Adrenal gland (tissue), 12 donors: ENCODE measurements around the gene INTS1. TPM values are rescaled to one million over a fixed set of nuclear protein-coding genes. Genes with fewer than 3 reads are reported as not detected.

Experiments used
- DNase-seq, 7 donors: peaks; one replicate each; pipeline ENCODE4 v3.0.0-alpha.2; 2019 to 2020
- H3K27ac ChIP-seq, 5 donors: fragments of 200-600 bp; sonication (generic) in 4 of 5; 1 replicate in 3 of 5; 2 replicates in 2 of 5; pipeline versions ENCODE4 v1.5.1 to v1.8.0; 2016 to 2020; ENCODE audit warnings: mild to moderate bottlenecking in 1 of 5
- H3K27me3 ChIP-seq: fragments of 200-600 bp; 2 replicates; pipeline ENCODE4 v1.8.0; 2021
- H3K36me3 ChIP-seq, 2 donors: fragments of 200-600 bp; replicated peaks in 1 of 2; 1 replicate in 1 of 2; 2 replicates in 1 of 2; pipeline versions ENCODE4 v1.5.1 to v1.8.0; 2018 to 2022
- H3K4me1 ChIP-seq, 2 donors: fragments of 200-600 bp; replicated peaks in 1 of 2; 1 replicate in 1 of 2; 2 replicates in 1 of 2; pipeline versions ENCODE4 v1.5.1 to v1.8.0; 2018 to 2021
- H3K4me3 ChIP-seq, 4 donors: fragments of 200-600 bp; sonication (generic) in 3 of 4; one replicate each; pipeline ENCODE4 v1.5.1; 2016 to 2018
- H3K9me3 ChIP-seq, 3 donors: fragments of 200-600 bp; sonication (generic) in 1 of 3; replicated peaks in 1 of 3; 1 replicate in 2 of 3; 2 replicates in 1 of 3; pipeline versions ENCODE4 v1.5.1 to v1.8.0; 2016 to 2021
- POLR2A ChIP-seq, 2 donors: fragments of 450-650 bp; IDR thresholded peaks; one replicate each; pipeline ENCODE4 v1.6.1; 2017; ENCODE audit warnings: antibody characterized with exemption in 2 of 2, mild to moderate bottlenecking in 2 of 2, moderate library complexity in 1 of 2
- WGBS, 4 donors: extraction: QIAGEN DNeasy Blood & Tissue Kit in 2 of 4; methylation state at CpG; one replicate each; pipeline versions ENCODE4 v1.1.5 to v1.1.7; 2013 to 2017; 5-methylcytosine and 5-hydroxymethylcytosine counted together
- intact Hi-C, 2 donors: fragments of 100-400 bp; cut with DNase I; formaldehyde crosslinking; loops; one replicate each; pipeline versions ENCODE4 v1.14.1 to v1.15.0; 2022 to 2023
- polyA plus RNA-seq, 3 donors: library from polyadenylated mRNA; stranded (reverse); fragments of 200-250 nt in 2 of 3; fragments of 350-450 nt in 1 of 3; fragmentation: Illumina TruSeq in 1 of 3; extraction: RNeasy Lipid Tissue Mini Kit (QIAGEN cat#74804) in 1 of 3; gene quantifications; one replicate each; pipeline ENCODE4 v1.2.3, GENCODE V29; 2013 to 2014
- total RNA-seq, 9 donors: library from RNA; depleted of rRNA in 4 of 9; stranded (reverse); fragments of >200 nt in 4 of 9; fragments of 120-200 nt in 1 of 9; fragmentation: NEBNext Ultra II Directional in 1 of 9; extraction: Animal tissue kit (Norgen Biotek cat#: 25700) in 1 of 9; gene quantifications; one replicate each; pipeline versions ENCODE4 v1.1.0 to v1.2.4, GENCODE V29; 2013 to 2023
- TF ChIP-seq, protein P1 (sequence below), 6 experiments: fragments of 450-650 bp in 4 of 6; fragments of 200-600 bp in 2 of 6; sonication (generic) in 1 of 6; IDR thresholded peaks; 1 replicate in 5 of 6; 2 replicates in 1 of 6; pipeline versions ENCODE4 v1.5.1 to v1.8.0; 2016 to 2021; ENCODE audit warnings: antibody characterized with exemption in 6 of 6, mild to moderate bottlenecking in 2 of 6, moderate library complexity in 1 of 6
- donor health status: healthy with polysubstance abuse.
- donor health status: Bipolar disorder and iron deficiency.
- donor health status: DM: yes; HTN: yes; CAD: no.
- donor health status: DM: no; HTN: no; CAD: no.
- donor health status: DM: no; HTN: no; CAD: no.
- donor health status: DM: yes; HTN: yes; CAD: no.

INTS1 gene
- total and polyA plus RNA-seq, 12 donors, result 4.7 to 152 (median 72.8) TPM

DNA sequence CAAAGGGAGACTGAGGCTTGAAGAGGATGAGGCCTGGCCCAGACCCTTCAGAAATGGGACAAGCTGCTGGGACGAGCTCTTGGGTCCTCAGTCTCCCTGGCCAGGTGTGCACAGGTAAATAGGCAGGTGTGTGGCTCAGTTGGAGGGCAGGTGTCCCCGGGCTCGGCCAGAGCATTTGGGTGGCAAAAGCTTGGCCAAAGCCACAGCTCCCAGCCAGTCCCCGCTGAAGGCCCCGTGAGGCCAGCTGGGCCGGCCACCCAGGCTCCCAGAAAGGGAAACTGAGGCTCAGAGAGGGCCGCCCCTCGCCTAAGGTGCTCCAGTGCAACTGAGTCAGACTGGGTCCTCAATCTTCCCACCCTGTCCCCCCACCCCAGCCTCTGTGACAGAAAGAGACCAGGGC lies 82.2 kb downstream of the INTS1 start:
- H3K27me3 ChIP-seq, result peaks cover 8% of the 10 kb centered on the region

DNA sequence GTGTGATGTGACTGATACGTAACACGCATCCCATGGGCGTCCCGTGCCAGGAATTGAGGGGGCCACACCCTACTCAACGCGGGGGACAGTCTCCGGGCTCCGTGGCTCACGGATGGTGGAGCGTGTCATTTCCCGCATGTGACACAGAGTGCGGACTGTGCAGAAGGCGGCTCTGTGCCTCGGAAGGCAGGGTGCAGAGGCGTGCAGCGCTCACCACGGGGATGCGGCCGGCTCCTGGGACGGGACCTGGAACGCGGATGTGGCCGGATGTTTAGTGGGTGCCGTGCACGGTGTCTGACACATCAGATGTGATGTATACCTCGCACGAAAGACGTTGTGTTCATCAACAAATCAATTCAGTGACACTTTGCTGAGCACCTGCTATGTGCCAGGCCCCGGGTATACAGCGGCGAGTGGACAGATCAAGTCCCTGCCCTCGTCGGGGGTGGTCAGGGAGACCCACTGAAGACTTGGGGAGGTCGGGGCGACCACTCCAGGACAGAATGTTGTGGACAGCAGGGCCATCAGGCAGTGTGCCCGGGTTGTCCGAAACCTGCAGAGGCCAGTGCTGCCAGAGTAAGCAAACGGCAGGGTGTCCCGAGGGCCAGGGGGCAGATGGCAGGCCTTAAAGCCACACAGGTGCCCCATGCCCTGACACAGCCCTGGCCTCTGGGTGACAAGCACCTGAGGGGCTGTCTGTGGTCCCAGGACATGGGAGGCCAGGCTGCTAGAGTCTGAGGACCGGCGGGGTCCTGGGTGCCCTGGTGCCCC lies 83.0 kb downstream of the INTS1 start:
- H3K36me3 ChIP-seq, result no peaks in the 10 kb centered on the region
- intact Hi-C loops, result no loop called here
- no peak for DNase-seq
- H3K4me1 ChIP-seq, result no peaks in the 10 kb centered on the region
- H3K27me3 ChIP-seq, result peaks cover 8% of the 10 kb centered on the region
- H3K9me3 ChIP-seq, result no peaks in the 10 kb centered on the region
- no peak overlapping the region for H3K27ac ChIP-seq
- TF ChIP-seq POLR2A (IDR thresholded peaks at IDR 0.05), result no peak
- TF ChIP-seq, protein P1, sequence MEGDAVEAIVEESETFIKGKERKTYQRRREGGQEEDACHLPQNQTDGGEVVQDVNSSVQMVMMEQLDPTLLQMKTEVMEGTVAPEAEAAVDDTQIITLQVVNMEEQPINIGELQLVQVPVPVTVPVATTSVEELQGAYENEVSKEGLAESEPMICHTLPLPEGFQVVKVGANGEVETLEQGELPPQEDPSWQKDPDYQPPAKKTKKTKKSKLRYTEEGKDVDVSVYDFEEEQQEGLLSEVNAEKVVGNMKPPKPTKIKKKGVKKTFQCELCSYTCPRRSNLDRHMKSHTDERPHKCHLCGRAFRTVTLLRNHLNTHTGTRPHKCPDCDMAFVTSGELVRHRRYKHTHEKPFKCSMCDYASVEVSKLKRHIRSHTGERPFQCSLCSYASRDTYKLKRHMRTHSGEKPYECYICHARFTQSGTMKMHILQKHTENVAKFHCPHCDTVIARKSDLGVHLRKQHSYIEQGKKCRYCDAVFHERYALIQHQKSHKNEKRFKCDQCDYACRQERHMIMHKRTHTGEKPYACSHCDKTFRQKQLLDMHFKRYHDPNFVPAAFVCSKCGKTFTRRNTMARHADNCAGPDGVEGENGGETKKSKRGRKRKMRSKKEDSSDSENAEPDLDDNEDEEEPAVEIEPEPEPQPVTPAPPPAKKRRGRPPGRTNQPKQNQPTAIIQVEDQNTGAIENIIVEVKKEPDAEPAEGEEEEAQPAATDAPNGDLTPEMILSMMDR (IDR thresholded peaks at IDR 0.05), result no peak
- 80 to 89% (median 83%) methylated on average over 35 to 41 of the region's 41 CpGs for WGBS, 4 donors
- no peak overlapping the region for H3K4me3 ChIP-seq

More for the DNA sequence above, 82.2 kb downstream of the INTS1 start:
- 78 to 92% methylated on average over 8 of the region's 8 CpGs; no CpG with 5 or more reads in 2 of the 4 donors for WGBS, 4 donors
- intact Hi-C loops, result no loop called here
- no peaks in the 10 kb centered on the region for H3K36me3 ChIP-seq
- no peak for TF ChIP-seq POLR2A (IDR thresholded peaks at IDR 0.05)
- TF ChIP-seq, protein P1 (IDR thresholded peaks at IDR 0.05), result no peak
- H3K4me3 ChIP-seq, result no peak overlapping the region
- H3K9me3 ChIP-seq, result no peaks in the 10 kb centered on the region
- H3K27ac ChIP-seq, result no peak overlapping the region
- DNase-seq, result no peak
- H3K4me1 ChIP-seq, result no peaks in the 10 kb centered on the region

Other genes starting within 250 kb of the INTS1 start
- 100 to 1,000 TPM in 2 of 9 donors, 10 to 100 TPM in 6, 1 to 10 TPM in 1; 8.8 to 174 (median 60.3) TPM for gene MICALL2, start 44.9 kb downstream of the INTS1 start, total RNA-seq
- 1,000 to 10,000 TPM in 1 of 3 donors, 100 to 1,000 TPM in 1, 1 to 10 TPM in 1; 7.9 to 1,057 (median 368) TPM for gene MICALL2, start 44.9 kb downstream of the INTS1 start, polyA plus RNA-seq
- gene MAFK, start 26.3 kb upstream of the INTS1 start, total RNA-seq, result 10 to 100 TPM; 10.1 to 34.1 (median 19.4) TPM
- 10 to 100 TPM in 2 of 3 donors, 1 to 10 TPM in 1; 1.5 to 72.2 (median 37.6) TPM for gene MAFK, start 26.3 kb upstream of the INTS1 start, polyA plus RNA-seq
- gene TMEM184A, start 51.8 kb upstream of the INTS1 start, total RNA-seq, result 1 to 10 TPM in 2 of 9 donors, under 1 TPM in 6, not detected in 1; 0.06 to 1.3 (median 0.57) TPM
- gene TMEM184A, start 51.8 kb upstream of the INTS1 start, polyA plus RNA-seq, result 1 to 10 TPM in 2 of 3 donors, not detected in 1; 1.2 to 2.1 TPM
- gene PSMG3, start 65.6 kb upstream of the INTS1 start, total RNA-seq, result 10 to 100 TPM; 19.1 to 64.3 (median 26.1) TPM
- gene PSMG3, start 65.6 kb upstream of the INTS1 start, polyA plus RNA-seq, result 10 to 100 TPM; 17.3 to 82.7 (median 68.4) TPM
- 1 to 10 TPM in 4 of 9 donors, under 1 TPM in 5; 0.24 to 2.8 (median 0.92) TPM for gene ELFN1, start 165.9 kb upstream of the INTS1 start, total RNA-seq
- gene ELFN1, start 165.9 kb upstream of the INTS1 start, polyA plus RNA-seq, result 1 to 10 TPM in 1 of 3 donors, under 1 TPM in 2; 0.05 to 1.5 (median 0.80) TPM